HEK293T (cell line): ENCODE measurements around the gene KCNK10.

Experiments
- CTCF ChIA-PET: fragments of 350-600 bp; formaldehyde crosslinking; extraction: SDS; loops from one replicate; lab custom pipeline; 2021; ENCODE audit warnings: antibody characterized with exemption, inconsistent platforms; lab: Yijun Ruan, JAX
- POLR2A ChIA-PET: fragments of 350-600 bp; formaldehyde crosslinking; extraction: SDS; loops from one replicate; lab custom pipeline; 2020; ENCODE audit warnings: antibody characterized with exemption, inconsistent platforms; lab: Yijun Ruan, JAX
- DNase-seq: peaks from one replicate; pipeline ENCODE4 v3.0.0; 2012; ENCODE audit warnings: mixed read lengths; ENCODE audit errors: extremely low spot score
- ARNT ChIP-seq: fragments of 450-650 bp; IDR thresholded peaks from 2 replicates; pipeline ENCODE4 v1.6.1; 2017; ENCODE audit warnings: mild to moderate bottlenecking
- BHLHE40 ChIP-seq: fragments of 450-650 bp; IDR thresholded peaks from 2 replicates; pipeline ENCODE4 v1.6.1; 2016; ENCODE audit warnings: mild to moderate bottlenecking, moderate library complexity, borderline replicate concordance
- CTBP1 ChIP-seq: fragments of 450-650 bp; IDR thresholded peaks from 2 replicates; pipeline ENCODE4 v1.6.1; 2016; ENCODE audit warnings: borderline replicate concordance
- ELF4 ChIP-seq: fragments of 450-650 bp; IDR thresholded peaks from 2 replicates; pipeline ENCODE4 v1.6.1; 2017; ENCODE audit warnings: antibody characterized with exemption
- FOXA1 ChIP-seq: fragments of 450-650 bp; IDR thresholded peaks from 2 replicates; pipeline ENCODE4 v1.6.1; 2016; ENCODE audit warnings: mild to moderate bottlenecking
- FOXK2 ChIP-seq: fragments of 450-650 bp; IDR thresholded peaks from 2 replicates; pipeline ENCODE4 v1.6.1; 2016; ENCODE audit warnings: mild to moderate bottlenecking
- FOXM1 ChIP-seq: fragments of 450-650 bp; IDR thresholded peaks from 2 replicates; pipeline ENCODE4 v1.6.1; 2017; ENCODE audit warnings: mild to moderate bottlenecking, borderline replicate concordance
- HDGF ChIP-seq: fragments of 450-650 bp; IDR thresholded peaks from 2 replicates; pipeline ENCODE4 v1.6.1; 2017; ENCODE audit warnings: antibody characterized with exemption, borderline replicate concordance
- L3MBTL2 ChIP-seq: fragments of 450-650 bp; conservative IDR thresholded peaks from 2 replicates; pipeline ENCODE4 v1.6.1; 2016; ENCODE audit warnings: mild to moderate bottlenecking
- LEF1 ChIP-seq: fragments of 450-650 bp; IDR thresholded peaks from 2 replicates; pipeline ENCODE4 v1.6.1; 2017; ENCODE audit warnings: mild to moderate bottlenecking, borderline replicate concordance
- NFRKB ChIP-seq: fragments of 450-650 bp; IDR thresholded peaks from 2 replicates; pipeline ENCODE4 v1.6.1; 2016; ENCODE audit warnings: mild to moderate bottlenecking, moderate library complexity
- PKNOX1 ChIP-seq: fragments of 450-650 bp; IDR thresholded peaks from 2 replicates; pipeline ENCODE4 v1.6.1; 2016
- SP1 ChIP-seq: fragments of 450-650 bp; IDR thresholded peaks from 2 replicates; pipeline ENCODE4 v1.6.1; 2017
- SUZ12 ChIP-seq: fragments of 450-650 bp; IDR thresholded peaks from 2 replicates; pipeline ENCODE4 v1.6.1; 2016; ENCODE audit warnings: mild to moderate bottlenecking
- TARDBP ChIP-seq: fragments of 450-650 bp; IDR thresholded peaks from 2 replicates; pipeline ENCODE4 v1.6.1; 2016
- ZNF384 ChIP-seq: fragments of 450-650 bp; IDR thresholded peaks from 2 replicates; pipeline ENCODE4 v1.6.1; 2016

KCNK10 gene

GRCh38 chr14:88340357-88340756, 17.3 kb upstream of the KCNK10 start:
- DNase-seq = no peak
- TF ChIP-seq BHLHE40 (no peak), PKNOX1 (no peak), ELF4 (no peak), NFRKB (no peak), HDGF (no peak), FOXM1 (no peak), L3MBTL2 (no peak), SUZ12 (no peak), FOXK2 (no peak), ZNF384 (no peak), CTBP1 (no peak), ARNT (no peak), FOXA1 (no peak), LEF1 (no peak), SP1 (no peak), TARDBP (no peak)
- ChIA-PET POLR2A (no interaction called here), CTCF (interaction anchor here (0.5 kb wide), 1 partner anchor 462 kb away, joined by 3 read pairs; no protein-coding TSS in a partner anchor)

GRCh38 chr14:88333036-88333435, 10.0 kb upstream of the KCNK10 start:
- ChIA-PET CTCF (no interaction called here), POLR2A (no interaction called here)
- DNase-seq = no peak
- TF ChIP-seq SUZ12 (no peak), LEF1 (no peak), ELF4 (no peak), CTBP1 (no peak), TARDBP (no peak), L3MBTL2 (no peak), FOXK2 (no peak), FOXA1 (no peak), HDGF (no peak), ARNT (no peak), ZNF384 (no peak), FOXM1 (no peak)

GRCh38 chr14:88327497-88327896, 4.4 kb upstream of the KCNK10 start:
- POLR2A ChIA-PET = no interaction called here
- CTCF ChIA-PET = no interaction called here
- no peak for DNase-seq
- no peak for TF ChIP-seq SP1
- no peak for TF ChIP-seq TARDBP
- TF ChIP-seq NFRKB = no peak
- no peak for TF ChIP-seq PKNOX1
- no peak for TF ChIP-seq ARNT
- TF ChIP-seq FOXA1 = no peak
- TF ChIP-seq ZNF384 = no peak

- TF ChIP-seq FOXA1 = no peak
- TF ChIP-seq BHLHE40 = no peak
- TF ChIP-seq ZNF384 = no peak
- no peak for TF ChIP-seq L3MBTL2
- TF ChIP-seq CTBP1 = no peak
- no peak for TF ChIP-seq ELF4
- TF ChIP-seq FOXK2 = no peak
- TF ChIP-seq SP1 = no peak
- TF ChIP-seq LEF1 = no peak
- TF ChIP-seq ARNT = no peak
- no peak for TF ChIP-seq PKNOX1
- TF ChIP-seq TARDBP = no peak
- no peak for TF ChIP-seq NFRKB
- no peak for TF ChIP-seq FOXM1
- TF ChIP-seq HDGF = no peak
- no peak for TF ChIP-seq SUZ12
- DNase-seq = no peak
- ChIA-PET CTCF (no interaction called here), POLR2A (no interaction called here)
Measured at GRCh38 chr14:88326352-88327103, 3.5 kb upstream of the KCNK10 start.

- CTCF ChIA-PET = no interaction called here
- POLR2A ChIA-PET = no interaction called here
- no peak for TF ChIP-seq PKNOX1
- no peak for TF ChIP-seq L3MBTL2
- no peak for TF ChIP-seq FOXK2
- TF ChIP-seq FOXA1 = no peak
- TF ChIP-seq ARNT = no peak
- no peak for TF ChIP-seq NFRKB
- TF ChIP-seq SP1 = no peak
- TF ChIP-seq LEF1 = no peak
- TF ChIP-seq HDGF = no peak
- TF ChIP-seq SUZ12 = no peak
Measured at GRCh38 chr14:88325883-88326282, 2.8 kb upstream of the KCNK10 start.

GRCh38 chr14:88324930-88325329, 1.9 kb upstream of the KCNK10 start:
- TF ChIP-seq FOXM1 (no peak), BHLHE40 (no peak), FOXA1 (no peak), HDGF (no peak), LEF1 (no peak), SP1 (no peak), TARDBP (no peak), NFRKB (no peak), PKNOX1 (no peak), L3MBTL2 (no peak), FOXK2 (no peak), CTBP1 (no peak), ELF4 (no peak), ARNT (no peak), SUZ12 (no peak), ZNF384 (no peak)
- CTCF ChIA-PET = interaction anchor here (0.5 kb wide), 1 partner anchor 1445 kb away, joined by 4 read pairs; no protein-coding TSS in a partner anchor
- no peak for DNase-seq
- POLR2A ChIA-PET = no interaction called here

More at GRCh38 chr14:88325883-88326282, 2.8 kb upstream of the KCNK10 start:
- no peak for DNase-seq
